HEK293T (cell line): ENCODE results near the gene EFHC1.

Experiments used
- CTCF ChIA-PET: fragments of 350-600 bp; formaldehyde crosslinking; extraction: SDS; loops from one replicate; lab custom pipeline; 2021; ENCODE audit warnings: antibody characterized with exemption, inconsistent platforms; lab: Yijun Ruan, JAX
- POLR2A ChIA-PET: fragments of 350-600 bp; formaldehyde crosslinking; extraction: SDS; loops from one replicate; lab custom pipeline; 2020; ENCODE audit warnings: antibody characterized with exemption, inconsistent platforms; lab: Yijun Ruan, JAX
- DNase-seq: peaks from one replicate; pipeline ENCODE4 v3.0.0; 2012; ENCODE audit warnings: mixed read lengths; ENCODE audit errors: extremely low spot score
- ARNT ChIP-seq: fragments of 450-650 bp; IDR thresholded peaks from 2 replicates; pipeline ENCODE4 v1.6.1; 2017; ENCODE audit warnings: mild to moderate bottlenecking
- BHLHE40 ChIP-seq: fragments of 450-650 bp; IDR thresholded peaks from 2 replicates; pipeline ENCODE4 v1.6.1; 2016; ENCODE audit warnings: mild to moderate bottlenecking, moderate library complexity, borderline replicate concordance
- CTBP1 ChIP-seq: fragments of 450-650 bp; IDR thresholded peaks from 2 replicates; pipeline ENCODE4 v1.6.1; 2016; ENCODE audit warnings: borderline replicate concordance
- ELF4 ChIP-seq: fragments of 450-650 bp; IDR thresholded peaks from 2 replicates; pipeline ENCODE4 v1.6.1; 2017; ENCODE audit warnings: antibody characterized with exemption
- FOXA1 ChIP-seq: fragments of 450-650 bp; IDR thresholded peaks from 2 replicates; pipeline ENCODE4 v1.6.1; 2016; ENCODE audit warnings: mild to moderate bottlenecking
- FOXK2 ChIP-seq: fragments of 450-650 bp; IDR thresholded peaks from 2 replicates; pipeline ENCODE4 v1.6.1; 2016; ENCODE audit warnings: mild to moderate bottlenecking
- FOXM1 ChIP-seq: fragments of 450-650 bp; IDR thresholded peaks from 2 replicates; pipeline ENCODE4 v1.6.1; 2017; ENCODE audit warnings: mild to moderate bottlenecking, borderline replicate concordance
- HDGF ChIP-seq: fragments of 450-650 bp; IDR thresholded peaks from 2 replicates; pipeline ENCODE4 v1.6.1; 2017; ENCODE audit warnings: antibody characterized with exemption, borderline replicate concordance
- L3MBTL2 ChIP-seq: fragments of 450-650 bp; conservative IDR thresholded peaks from 2 replicates; pipeline ENCODE4 v1.6.1; 2016; ENCODE audit warnings: mild to moderate bottlenecking
- LEF1 ChIP-seq: fragments of 450-650 bp; IDR thresholded peaks from 2 replicates; pipeline ENCODE4 v1.6.1; 2017; ENCODE audit warnings: mild to moderate bottlenecking, borderline replicate concordance
- NFRKB ChIP-seq: fragments of 450-650 bp; IDR thresholded peaks from 2 replicates; pipeline ENCODE4 v1.6.1; 2016; ENCODE audit warnings: mild to moderate bottlenecking, moderate library complexity
- PKNOX1 ChIP-seq: fragments of 450-650 bp; IDR thresholded peaks from 2 replicates; pipeline ENCODE4 v1.6.1; 2016
- SP1 ChIP-seq: fragments of 450-650 bp; IDR thresholded peaks from 2 replicates; pipeline ENCODE4 v1.6.1; 2017
- SUZ12 ChIP-seq: fragments of 450-650 bp; IDR thresholded peaks from 2 replicates; pipeline ENCODE4 v1.6.1; 2016; ENCODE audit warnings: mild to moderate bottlenecking
- TARDBP ChIP-seq: fragments of 450-650 bp; IDR thresholded peaks from 2 replicates; pipeline ENCODE4 v1.6.1; 2016
- ZNF384 ChIP-seq: fragments of 450-650 bp; IDR thresholded peaks from 2 replicates; pipeline ENCODE4 v1.6.1; 2016

EFHC1 gene

GRCh38 chr6:52524918-52525317 lies 104.8 kb downstream of the EFHC1 start:
- CTCF ChIA-PET, result no interaction called here

GRCh38 chr6:52526634-52527033 lies 106.5 kb downstream of the EFHC1 start:
- TF ChIP-seq ARNT, result no peak
- no peak for TF ChIP-seq NFRKB
- POLR2A ChIA-PET, result no interaction called here
- no peak for DNase-seq
- CTCF ChIA-PET, result no interaction called here

More at GRCh38 chr6:52524918-52525317, 104.8 kb downstream of the EFHC1 start:
- DNase-seq, result no peak
- TF ChIP-seq HDGF (no peak), LEF1 (no peak), FOXA1 (no peak), SUZ12 (no peak), NFRKB (no peak), FOXM1 (no peak), ARNT (no peak), FOXK2 (no peak), L3MBTL2 (no peak), BHLHE40 (no peak), PKNOX1 (no peak)
- POLR2A ChIA-PET, result no interaction called here

- DNase-seq, result no peak
- POLR2A ChIA-PET, result no interaction called here
- CTCF ChIA-PET, result no interaction called here
These were observed 107.3 kb downstream of the EFHC1 start for GRCh38 chr6:52527436-52527835.

GRCh38 chr6:52529311-52529710 lies 109.2 kb downstream of the EFHC1 start:
- ChIA-PET POLR2A (no interaction called here), CTCF (no interaction called here)
- DNase-seq, result no peak
- TF ChIP-seq HDGF (no peak), LEF1 (no peak), FOXM1 (no peak), SUZ12 (no peak), PKNOX1 (no peak), TARDBP (no peak), BHLHE40 (no peak), L3MBTL2 (no peak), ARNT (no peak), ZNF384 (no peak), FOXA1 (no peak), ELF4 (no peak), FOXK2 (no peak), CTBP1 (no peak), SP1 (no peak), NFRKB (no peak)

More at GRCh38 chr6:52527436-52527835, 107.3 kb downstream of the EFHC1 start:
- TF ChIP-seq SUZ12, result no peak
- no peak for TF ChIP-seq FOXA1
- no peak for TF ChIP-seq SP1
- TF ChIP-seq LEF1, result no peak
- TF ChIP-seq ZNF384, result no peak
- TF ChIP-seq PKNOX1, result no peak
- no peak for TF ChIP-seq NFRKB
- no peak for TF ChIP-seq HDGF
- TF ChIP-seq ELF4, result no peak
- no peak for TF ChIP-seq FOXK2
- no peak for TF ChIP-seq TARDBP
- TF ChIP-seq ARNT, result no peak
- no peak for TF ChIP-seq FOXM1
- TF ChIP-seq CTBP1, result no peak
- TF ChIP-seq L3MBTL2, result no peak
- no peak for TF ChIP-seq BHLHE40

- TF ChIP-seq ELF4, result no peak
- TF ChIP-seq CTBP1, result no peak
- no peak for TF ChIP-seq ZNF384
- DNase-seq, result no peak
- POLR2A ChIA-PET, result no interaction called here
- CTCF ChIA-PET, result no interaction called here
These were observed 110.2 kb downstream of the EFHC1 start for GRCh38 chr6:52530351-52530750.

GRCh38 chr6:52531396-52531795 lies 111.3 kb downstream of the EFHC1 start:
- CTCF ChIA-PET, result no interaction called here
- POLR2A ChIA-PET, result no interaction called here
- no peak for TF ChIP-seq FOXM1
- TF ChIP-seq SP1, result no peak
- no peak for TF ChIP-seq ELF4
- TF ChIP-seq PKNOX1, result no peak
- TF ChIP-seq SUZ12, result no peak
- TF ChIP-seq FOXK2, result no peak
- TF ChIP-seq L3MBTL2, result no peak
- TF ChIP-seq LEF1, result no peak
- no peak for TF ChIP-seq CTBP1
- TF ChIP-seq FOXA1, result no peak
- TF ChIP-seq ARNT, result no peak
- TF ChIP-seq HDGF, result no peak
- no peak for TF ChIP-seq BHLHE40
- DNase-seq, result no peak
